Measurements from ENCODE around the gene RAMP1.

RAMP1 gene

DNA sequence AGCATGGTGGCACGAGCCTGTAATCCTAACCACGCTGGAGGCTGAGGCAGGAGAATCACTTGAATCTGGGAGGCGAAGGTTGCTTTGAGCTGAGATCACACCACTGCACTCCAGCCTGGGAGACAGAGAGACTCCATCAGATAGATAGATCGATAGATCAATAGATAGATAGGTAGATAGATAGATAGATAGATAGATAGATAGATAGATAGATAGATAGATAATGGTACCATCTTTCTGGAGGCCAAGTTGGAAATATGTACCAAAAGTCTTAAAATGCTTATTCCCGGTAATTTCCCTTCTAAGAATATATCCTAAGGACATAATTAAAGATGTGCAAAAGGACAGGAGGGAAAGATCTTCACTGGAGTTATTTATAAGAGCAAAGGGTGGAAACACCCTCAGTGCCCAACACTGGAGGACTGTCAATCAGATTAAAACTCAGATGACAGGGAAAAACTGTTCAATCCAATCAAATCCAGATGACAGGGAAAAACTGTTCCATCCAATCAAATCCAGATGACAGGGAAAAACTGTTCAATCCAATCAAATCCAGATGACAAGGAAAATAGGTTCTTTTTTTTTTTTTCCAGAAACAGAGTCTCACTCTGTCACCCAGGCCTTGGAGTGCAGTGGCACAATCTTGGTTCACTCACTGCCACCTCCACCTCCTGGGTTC, 58.4 kb downstream of the RAMP1 start:
- Histone ChIP-seq H3K4me2 (ENCODE audit: low read length) (no peak overlapping the region), H3K9me3 (ENCODE audit: low read length) (no peaks in the 10 kb centered on the region), H3F3A (ENCODE audit: insufficient read depth, low read length) (no peaks in the 10 kb centered on the region), H3K79me2 (ENCODE audit: insufficient read depth, low read length) (no peaks in the 10 kb centered on the region), H3K9me2 (ENCODE audit: low read depth, low read length) (no peaks in the 10 kb centered on the region), H3K4me3 (ENCODE audit: low read depth, low read length, poor library complexity, severe bottlenecking) (no peak overlapping the region), H4K20me1 (ENCODE audit: insufficient read depth, low read length) (no peaks in the 10 kb centered on the region), H3K9ac (ENCODE audit: low read length) (no peak overlapping the region), H3K4me1 (ENCODE audit: insufficient read depth, low read length, severe bottlenecking) (no peaks in the 10 kb centered on the region), H3K27me3 (ENCODE audit: insufficient read depth, low read length) (peaks cover 6% of the 10 kb centered on the region; the same call in 1 of the 2 replicates), H2AFZ (ENCODE audit: low read length) (no peak overlapping the region), H3K36me3 (ENCODE audit: insufficient read depth, low read length) (no peaks in the 10 kb centered on the region), H3K27ac (ENCODE audit: low read depth, low read length, poor library complexity, severe bottlenecking) (no peak overlapping the region)
- TF ChIP-seq EZH2 (IDR thresholded peaks at IDR 0.05; ENCODE audit: borderline replicate concordance, low read length), result no peak
- TF ChIP-seq, protein P1, sequence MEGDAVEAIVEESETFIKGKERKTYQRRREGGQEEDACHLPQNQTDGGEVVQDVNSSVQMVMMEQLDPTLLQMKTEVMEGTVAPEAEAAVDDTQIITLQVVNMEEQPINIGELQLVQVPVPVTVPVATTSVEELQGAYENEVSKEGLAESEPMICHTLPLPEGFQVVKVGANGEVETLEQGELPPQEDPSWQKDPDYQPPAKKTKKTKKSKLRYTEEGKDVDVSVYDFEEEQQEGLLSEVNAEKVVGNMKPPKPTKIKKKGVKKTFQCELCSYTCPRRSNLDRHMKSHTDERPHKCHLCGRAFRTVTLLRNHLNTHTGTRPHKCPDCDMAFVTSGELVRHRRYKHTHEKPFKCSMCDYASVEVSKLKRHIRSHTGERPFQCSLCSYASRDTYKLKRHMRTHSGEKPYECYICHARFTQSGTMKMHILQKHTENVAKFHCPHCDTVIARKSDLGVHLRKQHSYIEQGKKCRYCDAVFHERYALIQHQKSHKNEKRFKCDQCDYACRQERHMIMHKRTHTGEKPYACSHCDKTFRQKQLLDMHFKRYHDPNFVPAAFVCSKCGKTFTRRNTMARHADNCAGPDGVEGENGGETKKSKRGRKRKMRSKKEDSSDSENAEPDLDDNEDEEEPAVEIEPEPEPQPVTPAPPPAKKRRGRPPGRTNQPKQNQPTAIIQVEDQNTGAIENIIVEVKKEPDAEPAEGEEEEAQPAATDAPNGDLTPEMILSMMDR (IDR thresholded peaks at IDR 0.05; ENCODE audit: low read length), result no peak

DNA sequence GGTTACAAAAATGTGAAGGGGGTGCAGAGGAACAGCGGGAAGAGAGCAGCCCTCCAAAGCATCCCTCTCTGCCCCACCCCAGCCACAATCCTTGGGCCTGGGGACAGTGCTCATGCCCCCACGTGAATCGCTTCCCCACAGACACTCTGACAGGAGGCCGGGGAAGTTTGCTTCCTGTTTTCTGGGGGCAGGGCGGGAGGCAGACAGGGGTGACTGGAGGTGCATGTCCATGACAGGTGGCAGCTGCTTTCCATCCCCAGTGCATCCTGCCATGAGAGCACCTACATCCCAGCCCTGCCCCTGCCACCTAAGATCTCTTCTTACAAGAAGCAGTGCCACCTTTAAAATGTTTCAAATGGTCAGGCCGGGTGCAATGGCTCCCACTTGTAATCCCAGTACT, 60.2 kb downstream of the RAMP1 start:
- no peaks in the 10 kb centered on the region for H3F3A ChIP-seq (ENCODE audit: insufficient read depth, low read length)
- no peaks in the 10 kb centered on the region for H3K36me3 ChIP-seq (ENCODE audit: insufficient read depth, low read length)
- H2AFZ ChIP-seq (ENCODE audit: low read length), result no peak overlapping the region
- no peak overlapping the region for H3K4me3 ChIP-seq (ENCODE audit: low read depth, low read length, poor library complexity, severe bottlenecking)
- no peak overlapping the region for H3K9ac ChIP-seq (ENCODE audit: low read length)
- TF ChIP-seq EZH2 (IDR thresholded peaks at IDR 0.05; ENCODE audit: borderline replicate concordance, low read length), result no peak
- TF ChIP-seq, protein P1 (IDR thresholded peaks at IDR 0.05; ENCODE audit: low read length), result no peak
- H3K4me1 ChIP-seq (ENCODE audit: insufficient read depth, low read length, severe bottlenecking), result no peaks in the 10 kb centered on the region
- no peaks in the 10 kb centered on the region for H3K9me3 ChIP-seq (ENCODE audit: low read length)
- H4K20me1 ChIP-seq (ENCODE audit: insufficient read depth, low read length), result no peaks in the 10 kb centered on the region
- no peak overlapping the region for H3K27ac ChIP-seq (ENCODE audit: low read depth, low read length, poor library complexity, severe bottlenecking)
- peaks cover 6% of the 10 kb centered on the region; the same call in 1 of the 2 replicates for H3K27me3 ChIP-seq (ENCODE audit: insufficient read depth, low read length)
- H3K4me2 ChIP-seq (ENCODE audit: low read length), result no peak overlapping the region
- H3K79me2 ChIP-seq (ENCODE audit: insufficient read depth, low read length), result no peaks in the 10 kb centered on the region
- H3K9me2 ChIP-seq (ENCODE audit: low read depth, low read length), result no peaks in the 10 kb centered on the region

DNA sequence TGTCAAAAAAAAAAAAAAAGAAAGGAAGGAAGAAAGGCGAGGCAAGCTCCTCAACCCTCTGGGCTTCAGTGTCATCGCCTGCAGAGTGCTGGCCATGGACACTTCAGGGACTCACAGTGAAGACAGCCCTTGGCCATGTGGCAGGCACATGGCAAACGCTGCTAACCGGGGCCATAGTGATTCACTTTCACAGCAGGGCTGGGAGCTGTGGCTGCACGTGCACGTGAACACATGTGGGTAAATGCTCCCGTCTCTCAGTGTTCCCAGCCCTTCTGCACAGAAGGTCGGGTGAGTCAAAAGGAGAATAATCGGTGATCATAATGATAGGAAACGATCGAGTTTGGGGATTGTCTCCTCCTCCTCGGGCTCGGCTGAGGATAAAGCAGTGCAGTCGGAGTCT, 61.2 kb downstream of the RAMP1 start:
- H3K4me3 ChIP-seq (ENCODE audit: low read depth, low read length, poor library complexity, severe bottlenecking), result no peak overlapping the region
- H3K4me2 ChIP-seq (ENCODE audit: low read length), result no peak overlapping the region
- no peaks in the 10 kb centered on the region for H3F3A ChIP-seq (ENCODE audit: insufficient read depth, low read length)
- H3K9ac ChIP-seq (ENCODE audit: low read length), result no peak overlapping the region
- no peaks in the 10 kb centered on the region for H3K4me1 ChIP-seq (ENCODE audit: insufficient read depth, low read length, severe bottlenecking)
- no peaks in the 10 kb centered on the region for H3K36me3 ChIP-seq (ENCODE audit: insufficient read depth, low read length)
- no peak overlapping the region for H3K27ac ChIP-seq (ENCODE audit: low read depth, low read length, poor library complexity, severe bottlenecking)
- no peak overlapping the region for H2AFZ ChIP-seq (ENCODE audit: low read length)
- TF ChIP-seq, protein P1 (IDR thresholded peaks at IDR 0.05; ENCODE audit: low read length), result no peak
- no peak for TF ChIP-seq EZH2 (IDR thresholded peaks at IDR 0.05; ENCODE audit: borderline replicate concordance, low read length)
- no peaks in the 10 kb centered on the region for H3K79me2 ChIP-seq (ENCODE audit: insufficient read depth, low read length)
- H3K9me3 ChIP-seq (ENCODE audit: low read length), result no peaks in the 10 kb centered on the region
- no peaks in the 10 kb centered on the region for H3K9me2 ChIP-seq (ENCODE audit: low read depth, low read length)
- no peaks in the 10 kb centered on the region for H4K20me1 ChIP-seq (ENCODE audit: insufficient read depth, low read length)
- peaks cover 5% of the 10 kb centered on the region; the same call in 1 of the 2 replicates for H3K27me3 ChIP-seq (ENCODE audit: insufficient read depth, low read length)

All from OCI-LY1 (cell line).